ENCODE results near the gene CADPS.

GRCh38 chr3:62911526-62911925 is 36.3 kb upstream of the CADPS start:
- TF ChIP-seq POLR2AphosphoS5 (IDR thresholded peaks at IDR 0.05) (no peak), CTCF (IDR thresholded peaks at IDR 0.05; ENCODE audit: poor library complexity, severe bottlenecking) (no peak)

Measured in neural cell (in vitro differentiated cells).